IMR-90 (cell line): Measurements from ENCODE around the gene FOXK2. TPM values are rescaled to one million over a fixed set of nuclear protein-coding genes. Genes with fewer than 3 reads are reported as not detected.
A peak's percentile ranks its signal among the peaks of the same experiment; 100 is the strongest.

Experiments used
- ATAC-seq: fragments of 200-7000 bp; cut with Tn5 transposase; 2 replicates; pipeline ENCODE4 v1.9.1; 2020; ENCODE audit warnings: low read depth, mild to moderate bottlenecking, moderate library complexity
- BruUV-seq: library from RNA; stranded (reverse); fragments of 400-500 nt; replicated peaks from 2 replicates; lab custom pipeline; 2021; lab: Mats Ljungman, UMichigan
- CTCF ChIA-PET: fragments of 300-600 bp; formaldehyde crosslinking; extraction: SDS; loops from one replicate; lab custom pipeline; 2021; ENCODE audit warnings: antibody characterized with exemption; lab: Yijun Ruan, JAX
- POLR2A ChIA-PET: fragments of 300-600 bp; sonication (Branson Sonifier 250); formaldehyde crosslinking; loops from one replicate; lab custom pipeline; 2022; ENCODE audit warnings: antibody characterized with exemption; ENCODE audit not compliant: unreplicated experiment; lab: Charles Lee
- DNase-seq: peaks from one replicate; pipeline ENCODE4 v3.0.0; 2013
- H2AFZ ChIP-seq: replicated peaks from 2 replicates; pipeline ENCODE3; 2013; ENCODE audit warnings: low read length, mild to moderate bottlenecking; ENCODE audit not compliant: poor library complexity
- H2AK5ac ChIP-seq: 2 replicates; pipeline ENCODE4 v1.6.1; 2013; ENCODE audit warnings: low read depth, low read length, inconsistent platforms
- H2AK9ac ChIP-seq: replicated peaks from 2 replicates; pipeline ENCODE3; 2013; ENCODE audit warnings: mild to moderate bottlenecking, low read depth, low read length, moderate library complexity; ENCODE audit not compliant: poor library complexity
- H2BK120ac ChIP-seq: 2 replicates; pipeline ENCODE4 v1.6.1; 2013; ENCODE audit warnings: low read depth, low read length, inconsistent platforms
- H2BK15ac ChIP-seq: 3 replicates; pipeline ENCODE4 v1.6.1; 2013; ENCODE audit warnings: low read depth, low read length, inconsistent platforms
- H2BK20ac ChIP-seq: 2 replicates; pipeline ENCODE4 v1.6.1; 2013; ENCODE audit warnings: low read depth, mild to moderate bottlenecking, inconsistent platforms, low read length, moderate library complexity
- H2BK5ac ChIP-seq: 2 replicates; pipeline ENCODE4 v1.6.1; 2013; ENCODE audit warnings: mild to moderate bottlenecking, low read depth, low read length, inconsistent platforms; ENCODE audit not compliant: poor library complexity, severe bottlenecking
- H3K14ac ChIP-seq: replicated peaks from 2 replicates; pipeline ENCODE4 v1.6.1; 2013; ENCODE audit warnings: low read depth, low read length, inconsistent platforms
- H3K18ac ChIP-seq: 2 replicates; pipeline ENCODE4 v1.6.1; 2013; ENCODE audit warnings: low read depth, low read length, control low read depth
- H3K23ac ChIP-seq: 2 replicates; pipeline ENCODE4 v1.6.1; 2013; ENCODE audit warnings: low read depth, low read length, inconsistent platforms
- H3K27ac ChIP-seq: 2 replicates; pipeline ENCODE4 v1.5.1; 2013; ENCODE audit warnings: mild to moderate bottlenecking, control low read depth, low read length; ENCODE audit not compliant: insufficient read depth
- H3K27me3 ChIP-seq: 2 replicates; pipeline ENCODE4 v1.6.1; 2013; ENCODE audit warnings: low read length; ENCODE audit not compliant: control insufficient read depth, insufficient read depth
- H3K36me3 ChIP-seq: 2 replicates; pipeline ENCODE4 v1.6.1; 2013; ENCODE audit warnings: low read length, mixed read lengths; ENCODE audit not compliant: control insufficient read depth, insufficient read depth
- H3K4ac ChIP-seq: 2 replicates; pipeline ENCODE4 v1.6.1; 2013; ENCODE audit warnings: low read depth, low read length, inconsistent platforms
- H3K4me1 ChIP-seq: 2 replicates; pipeline ENCODE4 v1.6.1; 2013; ENCODE audit warnings: low read length, mixed read lengths; ENCODE audit not compliant: control insufficient read depth, insufficient read depth
- H3K4me2 ChIP-seq: 2 replicates; pipeline ENCODE4 v1.6.1; 2013; ENCODE audit warnings: low read depth, mild to moderate bottlenecking, control low read depth, low read length, moderate library complexity
- H3K4me3 ChIP-seq: 2 replicates; pipeline ENCODE4 v1.5.1; 2013; ENCODE audit warnings: low read depth, mild to moderate bottlenecking, control low read depth, low read length, moderate library complexity; ENCODE audit not compliant: insufficient read depth
- H3K56ac ChIP-seq: 2 replicates; pipeline ENCODE4 v1.6.1; 2013; ENCODE audit warnings: low read length, inconsistent platforms; ENCODE audit not compliant: insufficient read depth; ENCODE audit errors: extremely low read depth
- H3K79me1 ChIP-seq, 2 experiments: 2 replicates each; pipeline ENCODE4 v1.6.1; 2013; ENCODE audit warnings: low read length in 2 of 2, inconsistent platforms in 1 of 2, low read depth in 1 of 2
- H3K9ac ChIP-seq: 2 replicates; pipeline ENCODE4 v1.6.1; 2013; ENCODE audit warnings: low read depth, low read length, control low read depth
- H3K9me1 ChIP-seq: 2 replicates; pipeline ENCODE4 v1.6.1; 2013; ENCODE audit warnings: low read length, inconsistent platforms; ENCODE audit not compliant: insufficient read depth
- H3K9me3 ChIP-seq: 2 replicates; pipeline ENCODE4 v1.6.1; 2013; ENCODE audit warnings: low read length; ENCODE audit not compliant: control insufficient read depth, insufficient read depth
- H4K20me1 ChIP-seq: 2 replicates; pipeline ENCODE4 v1.6.1; 2013; ENCODE audit warnings: low read length, inconsistent platforms; ENCODE audit not compliant: insufficient read depth
- H4K5ac ChIP-seq: 2 replicates; pipeline ENCODE4 v1.6.1; 2013; ENCODE audit warnings: mild to moderate bottlenecking, low read depth, low read length, control low read depth
- H4K8ac ChIP-seq, 2 experiments: 2 replicates each; pipeline ENCODE4 v1.6.1; 2013; ENCODE audit warnings: low read depth in 2 of 2, low read length in 2 of 2, control low read depth in 1 of 2, inconsistent platforms in 1 of 2
- H4K91ac ChIP-seq: 2 replicates; pipeline ENCODE4 v1.6.1; 2013; ENCODE audit warnings: low read depth, low read length, inconsistent platforms; ENCODE audit not compliant: insufficient read depth
- CEBPB ChIP-seq: IDR thresholded peaks from 2 replicates; pipeline ENCODE4 v1.6.1; 2012; ENCODE audit warnings: low read depth, low read length, improper control_type of control experiment
- CHD1 ChIP-seq: IDR thresholded peaks from 2 replicates; pipeline ENCODE4 v1.6.1; 2012; ENCODE audit warnings: low read depth, low read length, improper control_type of control experiment
- MAFK ChIP-seq: IDR thresholded peaks from 2 replicates; pipeline ENCODE4 v1.6.1; 2012; ENCODE audit warnings: low read depth, low read length, improper control_type of control experiment
- MAZ ChIP-seq: IDR thresholded peaks from 2 replicates; pipeline ENCODE4 v1.6.1; 2012; ENCODE audit warnings: low read depth, mild to moderate bottlenecking, low read length, improper control_type of control experiment, moderate library complexity, borderline replicate concordance
- NFE2L2 ChIP-seq: fragments of 150-350 bp; IDR thresholded peaks from 2 replicates; pipeline ENCODE4 v1.6.1; 2016; ENCODE audit warnings: low read depth, mild to moderate bottlenecking, low read length
- POLR2A ChIP-seq: IDR thresholded peaks from 2 replicates; pipeline ENCODE4 v1.6.1; 2012; ENCODE audit warnings: mild to moderate bottlenecking, low read depth, low read length
- RAD21 ChIP-seq: IDR thresholded peaks from 2 replicates; pipeline ENCODE4 v1.6.1; 2012; ENCODE audit warnings: low read length, improper control_type of control experiment
- RCOR1 ChIP-seq: IDR thresholded peaks from 2 replicates; pipeline ENCODE4 v1.6.1; 2012; ENCODE audit warnings: mild to moderate bottlenecking, low read length, improper control_type of control experiment; ENCODE audit not compliant: insufficient replicate concordance
- RFX5 ChIP-seq: IDR thresholded peaks from 2 replicates; pipeline ENCODE4 v1.8.0; 2012; ENCODE audit warnings: low read depth, mild to moderate bottlenecking, low read length, moderate library complexity
- SMC3 ChIP-seq: fragments of 150-350 bp; IDR thresholded peaks from 2 replicates; pipeline ENCODE4 v1.6.1; 2016; ENCODE audit warnings: low read depth, mild to moderate bottlenecking, antibody characterized with exemption, low read length, moderate library complexity
- WGBS, 2 experiments: methylation state at CpG; one replicate each; pipeline versions ENCODE4 v1.1.5 to v1.1.7; 2013; ENCODE audit warnings: missing lambda C conversion rate in 2 of 2; ENCODE audit not compliant: insufficient read length in 1 of 2; ENCODE audit errors: extremely low coverage in 2 of 2; 5-methylcytosine and 5-hydroxymethylcytosine counted together
- dilution Hi-C: fragments of 300-500 bp; cut with HindIII; formaldehyde crosslinking; loops from one replicate; pipeline ENCODE4 v1.14.3; 2018; ENCODE audit warnings: low sequenced_read_pairs; ENCODE audit not compliant: unreplicated experiment
- in situ Hi-C: fragments of 300-500 bp; cut with MboI; formaldehyde crosslinking; loops from 3 replicates; pipeline ENCODE4 v1.14.3; 2019; ENCODE audit warnings: low sequenced_read_pairs, inconsistent platforms, mixed read lengths
- intact Hi-C: fragments of 100-400 bp; cut with micrococcal nuclease; formaldehyde crosslinking; loops from 2 replicates; pipeline ENCODE4 v1.10.0; 2022
- polyA plus RNA-seq, 3 experiments: library from polyadenylated mRNA; depleted of rRNA; stranded (reverse); fragments of >200 nt; gene quantifications; 2 replicates each; pipeline ENCODE4 v1.2.3, GENCODE V29; 2012; ENCODE audit warnings: low replicate concordance in 1 of 3
- total RNA-seq: library from RNA; depleted of rRNA; stranded (reverse); fragments of >200 nt; gene quantifications from 2 replicates; pipeline ENCODE4 v1.2.3, GENCODE V29; 2012
- TF ChIP-seq, protein P1 (sequence below): conservative IDR thresholded peaks from 2 replicates; pipeline ENCODE4 v1.5.1; 2012; ENCODE audit warnings: mild to moderate bottlenecking, low read depth, low read length, improper control_type of control experiment
- TF ChIP-seq, protein P2 (sequence below): fragments of 150-350 bp; IDR thresholded peaks from 2 replicates; pipeline ENCODE4 v1.6.1; 2016; ENCODE audit warnings: low read depth, mild to moderate bottlenecking, low read length, moderate library complexity, borderline replicate concordance
- TF ChIP-seq, protein P3 (sequence below): fragments of 150-350 bp; IDR thresholded peaks from 2 replicates; pipeline ENCODE4 v1.6.1; 2017; ENCODE audit warnings: mild to moderate bottlenecking, antibody characterized with exemption, low read length, low read depth

The FOXK2 gene
- total and polyA plus RNA-seq, 2 of the 4 experiments (the other 2 are of a cell fraction) = 12.5 to 20.0 TPM

DNA sequence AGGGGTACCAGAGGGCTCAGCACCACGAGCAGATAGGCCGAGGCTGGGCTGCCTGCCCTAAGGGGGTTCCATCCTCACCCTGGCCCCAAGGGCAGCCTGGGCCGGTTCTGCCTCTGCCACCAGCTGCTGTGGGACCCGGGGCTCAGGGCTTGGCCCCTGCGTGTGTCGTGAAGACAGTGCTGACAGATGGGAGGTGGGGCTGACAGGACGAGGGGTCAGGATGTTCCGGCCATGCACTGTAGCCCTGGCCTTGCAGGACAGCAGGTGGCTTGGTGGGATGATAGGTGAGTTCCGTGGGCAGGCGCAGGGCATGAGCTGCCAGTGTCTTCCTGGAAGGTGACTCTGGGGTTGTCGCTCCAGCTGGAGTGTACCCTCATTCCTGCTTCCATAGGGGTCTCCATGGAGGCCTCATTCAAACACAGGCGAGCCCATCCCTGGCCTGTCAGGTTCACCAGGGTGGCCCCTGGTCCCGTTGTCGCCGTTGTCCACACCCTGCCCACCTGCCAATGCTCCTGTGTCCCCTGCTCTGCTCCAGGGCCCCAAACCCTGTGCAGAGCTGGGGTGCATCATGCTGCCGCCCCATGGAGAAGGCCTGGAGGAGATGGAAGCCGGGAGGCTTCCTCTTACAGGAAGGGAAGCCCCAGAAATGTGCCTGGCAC, 71.5 kb downstream of the FOXK2 start:
- H2AK9ac ChIP-seq = peak overlapping the region; percentile 61
- no peaks in the 10 kb centered on the region for H3K27me3 ChIP-seq
- H2BK15ac ChIP-seq = no peak overlapping the region
- H2AK5ac ChIP-seq = no peak overlapping the region
- no peak overlapping the region for H4K91ac ChIP-seq
- no peak overlapping the region for H3K4ac ChIP-seq
- intact Hi-C loops (no loop called here), dilution Hi-C loops (no loop called here), in situ Hi-C loops (no loop called here)
- H3K9ac ChIP-seq = no peak overlapping the region
- peaks cover 4% of the 10 kb centered on the region; the same call in 1 of the 2 replicates for H3K9me1 ChIP-seq
- no peak overlapping the region for H3K56ac ChIP-seq
- no peak overlapping the region for H3K4me3 ChIP-seq
- H4K20me1 ChIP-seq = peaks cover 15% of the 10 kb centered on the region
- no peak overlapping the region for H2BK120ac ChIP-seq
- BruUV-seq = no TSS peak
- no peak overlapping the region for H4K5ac ChIP-seq
- H3K36me3 ChIP-seq = peaks cover 32% of the 10 kb centered on the region
- H2BK20ac ChIP-seq = no peak overlapping the region
- 86% methylated on average over 4 of the region's 17 CpGs; no CpG with 5 or more reads in 1 of the 2 experiments for WGBS, 2 experiments
- peaks cover 9 to 26% of the 10 kb centered on the region in 2 experiments for H3K79me1 ChIP-seq
- no peak overlapping the region for H3K18ac ChIP-seq
- no peak overlapping the region for H3K23ac ChIP-seq
- H4K8ac ChIP-seq = no peak overlapping the region
- POLR2A ChIA-PET = no interaction called here
- ATAC-seq (no peak), DNase-seq (no peak)
- H2AFZ ChIP-seq = peak overlapping the region; percentile 32
- peaks cover 8% of the 10 kb centered on the region for H3K4me1 ChIP-seq
- H3K9me3 ChIP-seq = no peaks in the 10 kb centered on the region
- no peak overlapping the region for H3K4me2 ChIP-seq
- no peak overlapping the region for H3K27ac ChIP-seq
- H3K14ac ChIP-seq = no peak overlapping the region
- TF ChIP-seq, protein P1, sequence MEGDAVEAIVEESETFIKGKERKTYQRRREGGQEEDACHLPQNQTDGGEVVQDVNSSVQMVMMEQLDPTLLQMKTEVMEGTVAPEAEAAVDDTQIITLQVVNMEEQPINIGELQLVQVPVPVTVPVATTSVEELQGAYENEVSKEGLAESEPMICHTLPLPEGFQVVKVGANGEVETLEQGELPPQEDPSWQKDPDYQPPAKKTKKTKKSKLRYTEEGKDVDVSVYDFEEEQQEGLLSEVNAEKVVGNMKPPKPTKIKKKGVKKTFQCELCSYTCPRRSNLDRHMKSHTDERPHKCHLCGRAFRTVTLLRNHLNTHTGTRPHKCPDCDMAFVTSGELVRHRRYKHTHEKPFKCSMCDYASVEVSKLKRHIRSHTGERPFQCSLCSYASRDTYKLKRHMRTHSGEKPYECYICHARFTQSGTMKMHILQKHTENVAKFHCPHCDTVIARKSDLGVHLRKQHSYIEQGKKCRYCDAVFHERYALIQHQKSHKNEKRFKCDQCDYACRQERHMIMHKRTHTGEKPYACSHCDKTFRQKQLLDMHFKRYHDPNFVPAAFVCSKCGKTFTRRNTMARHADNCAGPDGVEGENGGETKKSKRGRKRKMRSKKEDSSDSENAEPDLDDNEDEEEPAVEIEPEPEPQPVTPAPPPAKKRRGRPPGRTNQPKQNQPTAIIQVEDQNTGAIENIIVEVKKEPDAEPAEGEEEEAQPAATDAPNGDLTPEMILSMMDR = no peak
- TF ChIP-seq CEBPB (no peak), CHD1 (no peak), MAFK (no peak), NFE2L2 (no peak), RCOR1 (no peak), MAZ (no peak), SMC3 (no peak), POLR2A (no peak), RFX5 (no peak), RAD21 (no peak)
- TF ChIP-seq, protein P2, sequence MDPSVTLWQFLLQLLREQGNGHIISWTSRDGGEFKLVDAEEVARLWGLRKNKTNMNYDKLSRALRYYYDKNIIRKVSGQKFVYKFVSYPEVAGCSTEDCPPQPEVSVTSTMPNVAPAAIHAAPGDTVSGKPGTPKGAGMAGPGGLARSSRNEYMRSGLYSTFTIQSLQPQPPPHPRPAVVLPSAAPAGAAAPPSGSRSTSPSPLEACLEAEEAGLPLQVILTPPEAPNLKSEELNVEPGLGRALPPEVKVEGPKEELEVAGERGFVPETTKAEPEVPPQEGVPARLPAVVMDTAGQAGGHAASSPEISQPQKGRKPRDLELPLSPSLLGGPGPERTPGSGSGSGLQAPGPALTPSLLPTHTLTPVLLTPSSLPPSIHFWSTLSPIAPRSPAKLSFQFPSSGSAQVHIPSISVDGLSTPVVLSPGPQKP = no peak
- TF ChIP-seq, protein P3, sequence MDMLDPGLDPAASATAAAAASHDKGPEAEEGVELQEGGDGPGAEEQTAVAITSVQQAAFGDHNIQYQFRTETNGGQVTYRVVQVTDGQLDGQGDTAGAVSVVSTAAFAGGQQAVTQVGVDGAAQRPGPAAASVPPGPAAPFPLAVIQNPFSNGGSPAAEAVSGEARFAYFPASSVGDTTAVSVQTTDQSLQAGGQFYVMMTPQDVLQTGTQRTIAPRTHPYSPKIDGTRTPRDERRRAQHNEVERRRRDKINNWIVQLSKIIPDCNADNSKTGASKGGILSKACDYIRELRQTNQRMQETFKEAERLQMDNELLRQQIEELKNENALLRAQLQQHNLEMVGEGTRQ = no peak
- CTCF ChIA-PET = no interaction called here
- no peak overlapping the region for H2BK5ac ChIP-seq
